HCT116 (cell line): ENCODE data around the gene BCL11A.

Source experiments
- CBX3 ChIP-seq: IDR thresholded peaks from 2 replicates; pipeline ENCODE4 v1.6.1; 2012; ENCODE audit warnings: low read depth
- CEBPB ChIP-seq: IDR thresholded peaks from 2 replicates; pipeline ENCODE4 v1.6.1; 2012; ENCODE audit warnings: low read depth
- POLR2A ChIP-seq: IDR thresholded peaks from 2 replicates; pipeline ENCODE4 v1.7.0; 2011; ENCODE audit warnings: borderline replicate concordance; ENCODE audit not compliant: insufficient read depth, insufficient read length; ENCODE audit errors: extremely low read depth
- POLR2AphosphoS5 ChIP-seq: IDR thresholded peaks from 2 replicates; pipeline ENCODE4 v1.6.1; 2011; ENCODE audit warnings: mild to moderate bottlenecking, low read depth, low read length, moderate library complexity
- SP1 ChIP-seq: IDR thresholded peaks from 2 replicates; pipeline ENCODE4 v1.6.1; 2012; ENCODE audit warnings: low read depth
- ZFX ChIP-seq: fragments of 450-650 bp; IDR thresholded peaks from 2 replicates; pipeline ENCODE4 v1.6.1; 2017
- TF ChIP-seq, protein P1 (sequence below), 3 experiments: fragments of 200-600 bp in 1 of 3; sonication (generic) in 1 of 3; IDR thresholded peaks in 2 of 3; conservative IDR thresholded peaks in 1 of 3; 2 replicates each; pipeline ENCODE4 v1.5.1; 2012 to 2017; ENCODE audit warnings: low read depth in 2 of 3, low read length in 2 of 3, antibody characterized with exemption in 1 of 3, borderline replicate concordance in 1 of 3, control low read depth in 1 of 3, mild to moderate bottlenecking in 1 of 3, mixed read lengths in 1 of 3, mixed run types in 1 of 3, moderate library complexity in 1 of 3; ENCODE audit not compliant: insufficient read depth in 1 of 3
- TF ChIP-seq, protein P2 (sequence below): IDR thresholded peaks from 2 replicates; pipeline ENCODE4 v1.6.1; 2012; ENCODE audit warnings: low read depth
- TF ChIP-seq, protein P3 (sequence below): IDR thresholded peaks from 2 replicates; pipeline ENCODE4 v1.6.1; 2012

DNA sequence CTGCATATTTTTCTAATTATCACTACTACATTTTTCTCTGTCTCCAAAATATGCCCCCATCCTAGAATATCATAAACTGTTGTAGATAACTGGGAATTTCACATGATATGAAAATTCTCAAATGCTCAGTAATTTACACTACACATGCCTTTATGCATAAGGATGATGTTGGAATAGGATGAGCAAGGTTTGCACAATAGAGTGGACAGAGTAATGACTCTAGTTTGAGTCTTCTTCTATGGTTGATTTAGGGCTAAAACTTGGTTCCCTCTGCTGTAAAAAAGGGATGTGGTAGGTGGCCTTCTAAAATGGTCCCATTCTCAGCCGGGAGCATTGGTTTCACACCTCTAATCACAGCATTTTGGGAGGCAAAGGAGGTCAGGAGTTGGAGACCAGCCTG lies 129.9 kb downstream of the BCL11A start:
- TF ChIP-seq, protein P1, sequence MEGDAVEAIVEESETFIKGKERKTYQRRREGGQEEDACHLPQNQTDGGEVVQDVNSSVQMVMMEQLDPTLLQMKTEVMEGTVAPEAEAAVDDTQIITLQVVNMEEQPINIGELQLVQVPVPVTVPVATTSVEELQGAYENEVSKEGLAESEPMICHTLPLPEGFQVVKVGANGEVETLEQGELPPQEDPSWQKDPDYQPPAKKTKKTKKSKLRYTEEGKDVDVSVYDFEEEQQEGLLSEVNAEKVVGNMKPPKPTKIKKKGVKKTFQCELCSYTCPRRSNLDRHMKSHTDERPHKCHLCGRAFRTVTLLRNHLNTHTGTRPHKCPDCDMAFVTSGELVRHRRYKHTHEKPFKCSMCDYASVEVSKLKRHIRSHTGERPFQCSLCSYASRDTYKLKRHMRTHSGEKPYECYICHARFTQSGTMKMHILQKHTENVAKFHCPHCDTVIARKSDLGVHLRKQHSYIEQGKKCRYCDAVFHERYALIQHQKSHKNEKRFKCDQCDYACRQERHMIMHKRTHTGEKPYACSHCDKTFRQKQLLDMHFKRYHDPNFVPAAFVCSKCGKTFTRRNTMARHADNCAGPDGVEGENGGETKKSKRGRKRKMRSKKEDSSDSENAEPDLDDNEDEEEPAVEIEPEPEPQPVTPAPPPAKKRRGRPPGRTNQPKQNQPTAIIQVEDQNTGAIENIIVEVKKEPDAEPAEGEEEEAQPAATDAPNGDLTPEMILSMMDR (IDR thresholded peaks at IDR 0.05 in 2 of 3, conservative IDR thresholded peaks at IDR 0.05 in 1 of 3; ENCODE audit: borderline replicate concordance in 1 of 3, insufficient read depth in 1 of 3, low read depth in 2 of 3, low read length in 2 of 3), result no peak
- TF ChIP-seq POLR2AphosphoS5 (no peak), POLR2A (no peak), CBX3 (no peak), CEBPB (no peak), ZFX (no peak), SP1 (no peak)
- TF ChIP-seq, protein P2, sequence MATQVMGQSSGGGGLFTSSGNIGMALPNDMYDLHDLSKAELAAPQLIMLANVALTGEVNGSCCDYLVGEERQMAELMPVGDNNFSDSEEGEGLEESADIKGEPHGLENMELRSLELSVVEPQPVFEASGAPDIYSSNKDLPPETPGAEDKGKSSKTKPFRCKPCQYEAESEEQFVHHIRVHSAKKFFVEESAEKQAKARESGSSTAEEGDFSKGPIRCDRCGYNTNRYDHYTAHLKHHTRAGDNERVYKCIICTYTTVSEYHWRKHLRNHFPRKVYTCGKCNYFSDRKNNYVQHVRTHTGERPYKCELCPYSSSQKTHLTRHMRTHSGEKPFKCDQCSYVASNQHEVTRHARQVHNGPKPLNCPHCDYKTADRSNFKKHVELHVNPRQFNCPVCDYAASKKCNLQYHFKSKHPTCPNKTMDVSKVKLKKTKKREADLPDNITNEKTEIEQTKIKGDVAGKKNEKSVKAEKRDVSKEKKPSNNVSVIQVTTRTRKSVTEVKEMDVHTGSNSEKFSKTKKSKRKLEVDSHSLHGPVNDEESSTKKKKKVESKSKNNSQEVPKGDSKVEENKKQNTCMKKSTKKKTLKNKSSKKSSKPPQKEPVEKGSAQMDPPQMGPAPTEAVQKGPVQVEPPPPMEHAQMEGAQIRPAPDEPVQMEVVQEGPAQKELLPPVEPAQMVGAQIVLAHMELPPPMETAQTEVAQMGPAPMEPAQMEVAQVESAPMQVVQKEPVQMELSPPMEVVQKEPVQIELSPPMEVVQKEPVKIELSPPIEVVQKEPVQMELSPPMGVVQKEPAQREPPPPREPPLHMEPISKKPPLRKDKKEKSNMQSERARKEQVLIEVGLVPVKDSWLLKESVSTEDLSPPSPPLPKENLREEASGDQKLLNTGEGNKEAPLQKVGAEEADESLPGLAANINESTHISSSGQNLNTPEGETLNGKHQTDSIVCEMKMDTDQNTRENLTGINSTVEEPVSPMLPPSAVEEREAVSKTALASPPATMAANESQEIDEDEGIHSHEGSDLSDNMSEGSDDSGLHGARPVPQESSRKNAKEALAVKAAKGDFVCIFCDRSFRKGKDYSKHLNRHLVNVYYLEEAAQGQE, result no peak
- TF ChIP-seq, protein P3, sequence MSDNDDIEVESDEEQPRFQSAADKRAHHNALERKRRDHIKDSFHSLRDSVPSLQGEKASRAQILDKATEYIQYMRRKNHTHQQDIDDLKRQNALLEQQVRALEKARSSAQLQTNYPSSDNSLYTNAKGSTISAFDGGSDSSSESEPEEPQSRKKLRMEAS, result no peak
